Activated CD8-positive, alpha-beta memory T cell treated with anti-CD3 and anti-CD28 coated beads, Interleukin-2, amount 10 ng/mL, durations not matched to agents 7 days and 5 days (primary cell): Measurements from ENCODE around the gene PSMG1. TPM values are rescaled to one million over a fixed set of nuclear protein-coding genes. Genes with fewer than 3 reads are reported as not detected.

Experiments used
- ATAC-seq: fragments of 150-1000 bp; cut with Tn5 transposase; one replicate; pipeline ENCODE4 v1.10.0; 2021; ENCODE audit warnings: moderate library complexity
- CTCF ChIA-PET: fragments of 350-600 bp; sonication (Branson Sonifier 250); formaldehyde crosslinking; loops from one replicate; lab custom pipeline; 2021; ENCODE audit warnings: antibody characterized with exemption; lab: Charles Lee
- DNase-seq: peaks from one replicate; pipeline ENCODE4 v3.0.0-alpha.2; 2020
- H3K27ac Mint-ChIP-seq: one replicate; pipeline ENCODE4 v1.8.0; 2021; ENCODE audit warnings: mild to moderate bottlenecking, mixed read lengths
- H3K27me3 Mint-ChIP-seq: one replicate; pipeline ENCODE4 v1.8.0; 2021; ENCODE audit warnings: mixed read lengths
- H3K36me3 Mint-ChIP-seq: one replicate; pipeline ENCODE4 v1.8.0; 2021; ENCODE audit warnings: mild to moderate bottlenecking, mixed read lengths
- H3K4me1 Mint-ChIP-seq: one replicate; pipeline ENCODE4 v1.8.0; 2021; ENCODE audit warnings: mixed read lengths
- H3K4me3 Mint-ChIP-seq: one replicate; pipeline ENCODE4 v1.8.0; 2021; ENCODE audit warnings: mild to moderate bottlenecking, moderate library complexity, mixed read lengths
- H3K9me3 Mint-ChIP-seq: one replicate; pipeline ENCODE4 v1.8.0; 2022; ENCODE audit warnings: low read depth, mixed read lengths
- total RNA-seq, 2 experiments: library from RNA; stranded (reverse); gene quantifications; one replicate each; pipeline ENCODE4 v1.2.3, GENCODE V29; 2021

The PSMG1 gene
- total RNA-seq, 2 experiments from 2014 or later, result 62.9 to 88.1 TPM

DNA sequence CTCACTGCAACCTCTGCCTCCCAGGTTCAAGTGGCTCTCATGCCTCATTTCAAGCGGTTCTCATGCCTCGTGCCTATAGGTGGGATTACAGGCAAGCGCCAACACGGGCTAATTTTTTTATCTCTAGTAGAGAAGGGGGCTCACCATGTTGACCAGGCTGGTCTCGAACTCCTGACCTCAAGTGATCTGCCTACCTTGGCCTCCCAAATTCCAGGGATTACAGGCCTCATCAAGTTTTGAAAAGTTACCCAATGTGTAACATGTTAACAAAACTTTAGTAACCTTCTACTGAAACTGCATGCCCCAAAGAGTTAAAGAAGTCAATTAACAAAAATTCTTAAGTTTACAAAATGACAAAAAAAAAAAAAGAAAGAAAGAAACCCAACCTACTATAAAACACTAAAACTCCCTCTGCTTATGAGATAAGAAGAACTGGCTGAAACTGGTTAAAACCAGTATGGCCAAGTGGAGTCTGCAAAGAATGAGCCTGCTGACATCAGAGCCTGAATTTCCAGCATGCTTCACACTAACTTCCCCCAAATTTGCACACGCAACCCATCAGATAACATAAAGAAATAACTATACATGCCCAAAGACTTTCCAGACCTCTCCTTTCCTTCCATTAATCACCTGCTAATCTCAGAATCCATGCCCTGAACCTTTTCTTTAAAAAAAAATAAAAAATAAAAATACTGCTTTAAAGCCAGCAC is 25.5 kb upstream of the PSMG1 start:
- Mint-ChIP-seq H3K9me3 (no peaks in the 10 kb centered on the region), H3K36me3 (peaks cover 40% of the 10 kb centered on the region), H3K4me1 (peaks cover 4% of the 10 kb centered on the region), H3K27ac (no peak overlapping the region), H3K4me3 (no peak overlapping the region), H3K27me3 (no peaks in the 10 kb centered on the region)
- CTCF ChIA-PET, result interaction anchor here (0.7 to 1.3 kb wide), 3 partner anchors 10 to 31 kb away, joined by 3 to 4 read pairs (median 3); no protein-coding TSS in a partner anchor
- ATAC-seq, result no peak
- DNase-seq, result no peak

DNA sequence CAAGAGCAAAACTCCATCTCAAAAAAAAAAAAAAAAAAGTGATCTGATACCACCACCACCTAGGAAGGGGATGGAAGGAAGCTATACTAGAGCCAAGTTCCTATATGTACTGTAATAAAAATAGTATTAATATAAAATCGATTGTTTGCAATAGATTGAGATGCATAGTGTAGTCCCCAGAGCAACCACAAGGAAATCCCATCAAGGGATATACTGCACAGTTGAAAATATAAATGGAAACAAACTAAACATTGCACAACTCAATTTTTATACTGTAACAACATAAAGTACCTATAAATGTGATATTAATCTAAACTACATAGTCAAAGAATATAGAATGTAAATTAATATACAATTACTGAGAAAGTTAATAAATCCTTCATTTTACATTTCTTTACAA is 20.9 kb upstream of the PSMG1 start:
- Mint-ChIP-seq H3K4me1 (peaks cover 4% of the 10 kb centered on the region), H3K27ac (no peak overlapping the region), H3K9me3 (no peaks in the 10 kb centered on the region), H3K4me3 (no peak overlapping the region), H3K36me3 (peaks cover 39% of the 10 kb centered on the region), H3K27me3 (no peaks in the 10 kb centered on the region)
- ATAC-seq (no peak), DNase-seq (no peak)
- CTCF ChIA-PET, result no interaction called here

DNA sequence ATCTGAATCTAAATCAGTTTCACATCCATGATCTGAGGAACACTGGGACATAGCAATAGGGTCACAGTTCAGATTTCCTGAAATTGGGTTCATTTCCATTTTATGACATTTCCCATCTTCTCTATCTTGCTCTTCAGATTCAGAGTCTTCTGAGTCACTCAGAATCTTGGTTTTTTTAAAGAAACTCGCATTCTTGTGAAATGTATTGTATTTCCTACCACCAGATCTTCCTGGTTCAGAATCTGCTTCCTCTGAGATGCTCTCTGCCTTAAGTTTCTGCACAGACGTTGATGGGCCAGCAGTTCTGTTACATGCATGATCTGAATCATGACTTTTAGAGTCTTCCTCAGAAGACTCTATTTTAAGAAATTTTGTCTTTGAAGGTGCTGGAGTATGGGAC is 15.5 kb upstream of the PSMG1 start:
- no peaks in the 10 kb centered on the region for H3K9me3 Mint-ChIP-seq
- no peak overlapping the region for H3K27ac Mint-ChIP-seq
- CTCF ChIA-PET, result interaction anchor here (0.9 to 1.7 kb wide), 3 partner anchors 9 to 11 kb away, joined by 3 to 4 read pairs (median 4); no protein-coding TSS in a partner anchor
- no peak overlapping the region for H3K4me3 Mint-ChIP-seq
- no peaks in the 10 kb centered on the region for H3K27me3 Mint-ChIP-seq
- H3K4me1 Mint-ChIP-seq, result peaks cover 30% of the 10 kb centered on the region
- DNase-seq, result no peak
- H3K36me3 Mint-ChIP-seq, result peaks cover 63% of the 10 kb centered on the region
- no peak for ATAC-seq

DNA sequence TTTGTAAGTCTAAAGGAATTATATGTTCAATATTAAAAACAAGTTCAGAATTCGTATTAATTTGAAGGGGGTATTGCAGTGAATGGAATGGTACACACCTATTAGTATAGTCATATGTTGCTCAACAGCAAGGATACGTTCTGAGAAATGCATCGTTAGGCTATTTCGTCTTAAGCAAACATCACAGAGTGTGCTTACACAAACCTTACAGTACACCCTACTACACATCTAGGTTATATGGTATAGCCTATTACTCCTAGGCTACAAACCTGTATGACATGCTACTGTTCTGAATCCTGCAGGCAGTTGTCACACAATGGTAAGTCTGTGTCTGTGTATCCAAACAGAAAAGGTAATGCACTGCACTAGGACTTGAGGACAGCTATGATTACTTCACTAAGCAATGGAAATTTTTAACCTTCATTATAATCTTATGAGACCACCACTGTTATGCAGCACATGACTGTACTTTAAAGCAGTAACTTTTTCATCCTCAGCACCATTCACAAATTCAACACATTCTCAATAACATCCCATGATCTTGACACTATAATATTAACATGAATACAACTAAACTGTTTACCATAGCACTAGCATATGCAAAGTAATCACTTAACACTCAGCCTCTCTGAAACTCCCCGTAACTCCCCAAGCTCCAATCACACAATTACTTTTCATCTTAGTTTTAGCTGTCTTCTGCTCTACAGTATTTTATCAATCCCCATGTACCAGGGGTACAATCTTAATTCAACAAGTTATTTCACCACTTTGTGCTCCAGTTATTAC is 14.4 kb upstream of the PSMG1 start:
- H3K4me1 Mint-ChIP-seq, result peaks cover 30% of the 10 kb centered on the region
- no peak overlapping the region for H3K4me3 Mint-ChIP-seq
- no peak for DNase-seq
- no peaks in the 10 kb centered on the region for H3K9me3 Mint-ChIP-seq
- CTCF ChIA-PET, result interaction anchor here (1.2 to 1.7 kb wide), 3 partner anchors 10 to 14 kb away, joined by 3 to 4 read pairs (median 4); partner anchors contain the start of gene PSMG1
- peaks cover 60% of the 10 kb centered on the region for H3K36me3 Mint-ChIP-seq
- peak; percentile 12 for ATAC-seq
- H3K27ac Mint-ChIP-seq, result no peak overlapping the region
- H3K27me3 Mint-ChIP-seq, result no peaks in the 10 kb centered on the region

DNA sequence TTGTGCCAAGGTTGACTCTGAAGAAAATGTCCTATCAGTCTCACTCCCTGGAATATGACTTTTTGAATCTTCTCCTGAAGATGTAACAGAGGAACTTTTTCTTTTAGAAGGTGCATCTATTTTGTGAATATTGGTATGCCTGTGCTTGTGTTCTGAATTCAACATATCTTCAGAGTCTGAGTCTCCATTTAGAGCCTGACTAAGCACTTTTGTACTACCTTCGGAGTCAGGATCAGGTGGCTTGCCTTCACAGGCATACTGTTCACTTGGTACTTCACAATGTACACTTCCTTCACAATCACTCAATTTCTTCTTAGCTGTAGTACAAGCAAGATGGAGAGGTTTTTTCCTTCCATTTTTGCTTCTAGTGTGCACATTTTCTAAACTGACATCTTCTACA is 13.6 kb upstream of the PSMG1 start:
- Mint-ChIP-seq H3K27ac (peak overlapping the region; percentile 87), H3K4me1 (peaks cover 30% of the 10 kb centered on the region), H3K36me3 (peaks cover 61% of the 10 kb centered on the region), H3K4me3 (peak overlapping the region; percentile 68), H3K9me3 (no peaks in the 10 kb centered on the region), H3K27me3 (no peaks in the 10 kb centered on the region)
- CTCF ChIA-PET, result interaction anchor here (1.7 kb wide), 1 partner anchor 9 kb away, joined by 4 read pairs; no protein-coding TSS in a partner anchor
- DNase-seq, result no peak
- no peak for ATAC-seq

DNA sequence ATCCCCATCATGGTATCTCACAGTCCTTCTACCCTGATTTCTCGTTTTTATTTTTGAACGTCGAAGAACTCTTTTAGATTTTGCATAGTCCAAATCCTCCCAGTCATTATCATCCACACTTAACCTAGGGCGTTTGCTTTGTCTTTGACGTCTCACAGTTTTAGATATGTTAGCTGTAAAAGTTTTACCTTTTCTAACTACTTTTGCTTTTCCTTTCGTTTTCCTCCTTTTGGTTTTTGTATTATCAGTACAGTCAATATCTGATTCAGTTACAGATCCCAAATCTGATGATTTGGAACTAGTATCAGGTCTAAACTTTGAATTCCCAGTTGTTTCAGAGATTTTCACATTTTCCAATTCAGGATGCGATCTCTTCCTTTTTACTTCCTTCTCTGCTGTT is 13.1 kb upstream of the PSMG1 start:
- CTCF ChIA-PET, result no interaction called here
- peak; percentile 57 for ATAC-seq
- peaks cover 59% of the 10 kb centered on the region for H3K36me3 Mint-ChIP-seq
- H3K4me3 Mint-ChIP-seq, result peak overlapping the region; percentile 68
- peak overlapping the region; percentile 87 for H3K27ac Mint-ChIP-seq
- H3K27me3 Mint-ChIP-seq, result no peaks in the 10 kb centered on the region
- H3K9me3 Mint-ChIP-seq, result no peaks in the 10 kb centered on the region
- peaks cover 30% of the 10 kb centered on the region for H3K4me1 Mint-ChIP-seq
- DNase-seq, result no peak

DNA sequence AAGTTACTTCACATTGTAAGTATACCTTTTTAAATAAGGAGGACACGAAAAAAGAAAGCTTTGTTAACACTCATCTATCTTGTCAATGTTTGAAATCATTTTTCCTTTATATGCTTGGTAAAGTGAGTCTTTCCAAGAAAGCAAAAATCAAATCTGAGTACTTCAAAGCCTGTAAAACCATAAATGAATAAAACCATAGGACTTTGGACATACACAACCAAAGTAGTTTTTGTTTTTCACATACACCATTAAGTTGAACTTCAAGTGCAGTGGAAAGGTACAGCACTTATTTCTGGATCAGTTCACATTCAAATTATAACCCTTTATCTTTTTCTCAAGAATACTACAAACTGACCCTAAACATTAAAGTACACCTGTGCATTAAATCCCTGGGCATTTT is 10.1 kb upstream of the PSMG1 start:
- no peak for DNase-seq
- CTCF ChIA-PET, result no interaction called here
- Mint-ChIP-seq H3K36me3 (peaks cover 43% of the 10 kb centered on the region), H3K27me3 (no peaks in the 10 kb centered on the region), H3K9me3 (no peaks in the 10 kb centered on the region), H3K27ac (no peak overlapping the region), H3K4me1 (peaks cover 44% of the 10 kb centered on the region), H3K4me3 (no peak overlapping the region)
- no peak for ATAC-seq

DNA sequence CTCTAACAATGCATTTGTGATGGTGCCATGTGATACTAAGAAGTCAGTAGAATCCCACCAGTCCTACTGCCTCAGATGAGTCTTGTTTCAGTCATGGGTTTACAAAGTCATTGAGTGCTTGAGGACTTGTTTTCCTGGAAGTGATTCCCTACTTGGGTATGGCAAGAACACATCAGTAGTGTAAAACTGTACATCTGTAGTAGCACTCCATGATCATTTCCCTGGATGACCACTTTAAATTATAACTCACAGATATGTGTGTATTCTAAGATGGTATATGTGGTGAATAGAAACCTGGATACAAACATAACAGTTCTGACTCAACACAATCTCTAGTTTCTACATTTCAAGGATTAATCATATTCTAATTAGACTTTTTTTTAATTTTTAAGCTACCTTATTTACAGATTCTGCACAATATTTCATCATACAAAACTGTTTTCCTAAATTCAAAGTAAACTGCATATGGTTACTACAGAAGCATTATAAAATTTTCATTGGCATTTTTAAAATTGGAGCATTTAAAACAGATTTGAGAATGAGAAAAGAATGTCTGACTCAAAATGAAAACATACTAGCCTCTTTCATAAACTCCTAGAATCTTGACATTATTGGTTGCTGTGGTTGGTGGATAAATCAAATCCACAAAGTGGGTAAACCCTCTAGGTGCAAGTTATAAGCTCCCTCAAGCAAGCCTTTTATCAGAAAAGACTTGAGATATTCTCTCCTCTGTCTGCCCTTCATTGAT is 6.8 kb upstream of the PSMG1 start:
- DNase-seq (no peak), ATAC-seq (no peak)
- CTCF ChIA-PET, result no interaction called here
- Mint-ChIP-seq H3K9me3 (no peaks in the 10 kb centered on the region), H3K4me1 (peaks cover 26% of the 10 kb centered on the region), H3K27me3 (no peaks in the 10 kb centered on the region), H3K4me3 (no peak overlapping the region), H3K36me3 (peaks cover 18% of the 10 kb centered on the region), H3K27ac (no peak overlapping the region)

DNA sequence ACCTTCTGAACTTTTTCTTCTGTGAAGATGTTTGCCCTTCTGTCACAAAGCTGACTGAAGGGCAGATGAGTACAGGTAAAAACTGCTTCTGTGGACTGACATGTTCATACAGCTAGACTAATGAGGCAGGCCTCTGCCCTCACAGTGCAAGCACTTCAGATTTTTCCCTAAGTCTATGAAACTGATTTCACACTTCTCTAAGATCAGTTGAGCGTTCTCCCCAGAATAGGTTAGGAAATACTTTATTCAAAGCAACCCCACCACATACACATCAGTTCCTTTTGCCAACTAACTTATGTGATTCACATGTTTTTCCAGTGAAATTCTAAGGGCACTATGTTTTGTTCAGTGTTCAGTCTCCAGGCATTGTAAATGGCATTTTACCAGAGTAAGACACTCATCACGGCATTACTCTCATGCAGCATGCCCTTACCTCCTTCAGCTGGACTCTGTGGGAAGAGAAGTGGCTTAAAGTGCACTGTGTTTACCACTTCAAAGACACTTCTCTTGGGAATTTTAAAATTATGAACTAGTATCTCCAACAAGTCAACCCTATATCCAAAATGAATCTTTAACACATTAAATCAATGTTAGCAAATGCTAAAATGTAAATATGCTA is 5.4 kb upstream of the PSMG1 start:
- no peak overlapping the region for H3K27ac Mint-ChIP-seq
- peaks cover 8% of the 10 kb centered on the region for H3K36me3 Mint-ChIP-seq
- peaks cover 29% of the 10 kb centered on the region for H3K4me1 Mint-ChIP-seq
- ATAC-seq, result no peak
- H3K27me3 Mint-ChIP-seq, result no peaks in the 10 kb centered on the region
- no peak for DNase-seq
- CTCF ChIA-PET, result interaction anchor here (1.4 kb wide), 1 partner anchor 9 kb away, joined by 4 read pairs; no protein-coding TSS in a partner anchor
- no peaks in the 10 kb centered on the region for H3K9me3 Mint-ChIP-seq
- H3K4me3 Mint-ChIP-seq, result no peak overlapping the region

DNA sequence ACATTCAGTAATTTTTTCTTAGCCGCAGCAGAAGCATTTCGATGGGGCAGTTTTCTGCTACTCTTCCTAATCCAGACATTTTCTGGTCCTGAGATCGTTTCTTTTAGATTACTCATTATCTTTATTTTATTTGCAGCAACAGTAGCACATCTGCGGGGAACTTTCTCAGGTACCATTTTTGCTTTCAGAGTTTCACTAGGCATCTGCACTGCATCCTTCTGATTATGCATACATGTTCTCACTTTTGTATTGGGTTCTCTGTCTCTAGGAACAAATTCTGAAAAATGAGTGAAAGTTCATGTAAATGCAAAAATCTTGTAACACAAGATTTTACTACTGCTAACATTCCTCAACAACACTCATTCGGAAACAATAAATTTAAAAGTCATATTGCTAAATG is 3.9 kb upstream of the PSMG1 start:
- CTCF ChIA-PET, result no interaction called here
- peaks cover 32% of the 10 kb centered on the region for H3K4me1 Mint-ChIP-seq

DNA sequence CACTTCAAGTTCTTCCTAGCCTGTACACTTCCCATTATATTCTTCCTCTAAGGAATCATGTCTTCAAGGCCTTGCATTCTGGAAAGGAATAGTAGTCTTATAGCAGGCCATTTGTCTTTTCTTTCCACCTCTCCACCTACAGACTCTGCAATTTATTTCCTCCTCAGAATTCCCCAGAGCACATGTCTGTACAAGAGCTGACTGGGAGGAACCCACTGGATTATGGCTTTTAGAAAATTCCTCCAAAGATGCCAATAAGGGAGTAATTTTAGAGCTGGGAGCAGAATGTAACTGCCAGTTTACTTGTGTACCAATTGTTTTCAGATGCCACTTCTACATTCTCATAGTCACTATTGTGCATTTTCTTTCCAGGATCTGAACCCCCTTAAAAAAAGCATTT is 3.4 kb upstream of the PSMG1 start:
- H3K27me3 Mint-ChIP-seq, result no peaks in the 10 kb centered on the region
- H3K9me3 Mint-ChIP-seq, result no peaks in the 10 kb centered on the region
- peaks cover 37% of the 10 kb centered on the region for H3K4me1 Mint-ChIP-seq
- H3K27ac Mint-ChIP-seq, result peak overlapping the region; percentile 4
- H3K36me3 Mint-ChIP-seq, result peaks cover 4% of the 10 kb centered on the region
- DNase-seq (no peak), ATAC-seq (no peak)
- no peak overlapping the region for H3K4me3 Mint-ChIP-seq
- CTCF ChIA-PET, result no interaction called here

More for the DNA sequence above, 3.9 kb upstream of the PSMG1 start:
- Mint-ChIP-seq H3K27me3 (no peaks in the 10 kb centered on the region), H3K9me3 (no peaks in the 10 kb centered on the region), H3K36me3 (peaks cover 3% of the 10 kb centered on the region), H3K27ac (no peak overlapping the region), H3K4me3 (no peak overlapping the region)
- no peak for DNase-seq
- no peak for ATAC-seq

DNA sequence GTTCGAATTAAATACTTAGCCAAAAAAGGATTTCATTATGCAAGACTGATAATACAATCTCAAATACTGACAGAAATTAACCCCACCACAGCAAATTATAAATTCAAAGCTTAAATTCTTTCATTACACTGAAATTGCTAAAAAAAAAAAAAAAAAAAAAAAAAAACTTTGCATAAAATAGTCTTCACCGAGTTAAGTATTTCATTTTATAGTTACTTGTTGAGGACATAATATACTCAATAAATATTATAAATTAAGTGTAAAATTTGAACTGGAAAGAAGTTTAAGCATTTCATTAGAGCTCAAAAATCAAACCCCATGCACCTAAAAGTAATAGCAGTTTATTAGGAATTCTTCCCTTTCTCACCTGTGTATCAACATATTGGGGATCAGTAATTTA is 1.9 kb upstream of the PSMG1 start:
- Mint-ChIP-seq H3K36me3 (peaks cover 12% of the 10 kb centered on the region), H3K4me1 (peaks cover 40% of the 10 kb centered on the region), H3K27me3 (no peaks in the 10 kb centered on the region), H3K9me3 (no peaks in the 10 kb centered on the region), H3K4me3 (no peak overlapping the region), H3K27ac (no peak overlapping the region)
- DNase-seq (no peak), ATAC-seq (no peak)
- CTCF ChIA-PET, result interaction anchor here (0.6 to 1.7 kb wide), 2 partner anchors 202 to 376 kb away, joined by 3 to 4 read pairs; no protein-coding TSS in a partner anchor
